Erythroblast (primary cell): ENCODE results near the gene GDPD5.
A peak's percentile ranks its signal among the peaks of the same experiment; 100 is the strongest.

ENCODE experiments used
- DNase-seq, 2 experiments: peaks; one replicate each; lab custom pipeline; 2025; lab: John Stamatoyannopoulos, UW
- GATA1 ChIP-seq: IDR thresholded peaks from 2 replicates; pipeline ENCODE4 v1.6.1; 2011; ENCODE audit warnings: low read depth, mild to moderate bottlenecking, control low read depth, low read length, moderate library complexity
- POLR2A ChIP-seq: IDR thresholded peaks from 2 replicates; pipeline ENCODE4 v1.6.1; 2011; ENCODE audit warnings: mild to moderate bottlenecking, low read length

GDPD5 gene

GRCh38 chr11:75447415-75447814, 78.3 kb downstream of the GDPD5 start:
- TF ChIP-seq POLR2A (no peak), GATA1 (no peak)
- no peak for DNase-seq

GRCh38 chr11:75445315-75445953, 80.3 kb downstream of the GDPD5 start:
- peak; percentile 68 to 84 for DNase-seq
- TF ChIP-seq GATA1, result no peak
- no peak for TF ChIP-seq POLR2A

GRCh38 chr11:75443043-75443442, 82.7 kb downstream of the GDPD5 start:
- TF ChIP-seq POLR2A (no peak), GATA1 (no peak)
- DNase-seq, result no peak

GRCh38 chr11:75442161-75442885, 83.4 kb downstream of the GDPD5 start:
- DNase-seq, result no peak
- TF ChIP-seq POLR2A, result no peak
- TF ChIP-seq GATA1, result no peak

- no peak for DNase-seq
- TF ChIP-seq POLR2A, result no peak
- no peak for TF ChIP-seq GATA1
Observed at GRCh38 chr11:75441804-75442132, 84.0 kb downstream of the GDPD5 start.

- TF ChIP-seq GATA1, result no peak
- no peak for DNase-seq
Observed at GRCh38 chr11:75440960-75441803, 84.6 kb downstream of the GDPD5 start.

GRCh38 chr11:75439495-75440120, 86.1 kb downstream of the GDPD5 start:
- no peak for DNase-seq
- TF ChIP-seq POLR2A, result no peak
- TF ChIP-seq GATA1, result no peak

- TF ChIP-seq POLR2A (no peak), GATA1 (no peak)
- DNase-seq, result no peak
Observed at GRCh38 chr11:75439026-75439425, 86.7 kb downstream of the GDPD5 start.

- no peak for DNase-seq
- TF ChIP-seq GATA1, result no peak
- no peak for TF ChIP-seq POLR2A
Observed at GRCh38 chr11:75437966-75438659, 87.6 kb downstream of the GDPD5 start.

GRCh38 chr11:75436806-75437205, 88.9 kb downstream of the GDPD5 start:
- no peak for TF ChIP-seq GATA1
- TF ChIP-seq POLR2A, result no peak
- DNase-seq, result no peak

GRCh38 chr11:75435571-75435925, 90.2 kb downstream of the GDPD5 start:
- no peak for DNase-seq
- TF ChIP-seq POLR2A (no peak), GATA1 (no peak)

- no peak for DNase-seq
- TF ChIP-seq GATA1 (no peak), POLR2A (no peak)
Observed at GRCh38 chr11:75434886-75435570, 90.7 kb downstream of the GDPD5 start.

GRCh38 chr11:75434051-75434450, 91.7 kb downstream of the GDPD5 start:
- no peak for DNase-seq
- TF ChIP-seq POLR2A (no peak), GATA1 (no peak)
